ENCODE results near the gene AGBL1. TPM values are rescaled to one million over a fixed set of nuclear protein-coding genes. Genes with fewer than 3 reads are reported as not detected.

Gene AGBL1
- total and polyA plus RNA-seq, 2 donors (not counting 3 experiments of a cell fraction or from before 2014, with no cell fraction given), result not detected

DNA sequence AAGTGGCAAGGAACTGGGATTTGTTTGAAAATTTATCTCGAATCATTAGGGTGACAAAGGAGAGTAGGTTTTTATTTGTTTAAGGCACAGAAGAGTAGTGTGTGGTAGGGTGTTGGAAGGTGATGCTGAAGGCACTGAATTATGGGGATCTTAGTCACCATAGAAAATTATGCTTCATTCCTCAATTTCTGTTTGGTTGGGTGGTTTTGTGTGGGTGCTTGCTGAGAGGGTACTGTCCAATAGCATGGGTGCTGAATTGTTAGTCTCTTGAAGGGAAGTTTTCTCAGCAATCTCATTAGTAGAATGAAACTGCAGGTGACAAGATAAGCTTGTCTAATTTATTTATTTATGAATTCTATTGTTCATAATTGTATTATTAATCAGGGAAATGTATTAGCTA lies 610.9 kb downstream of the AGBL1 start:
- Histone ChIP-seq H3K4me1 (ENCODE audit: control insufficient read depth, extremely low read depth, insufficient read depth, low read length) (no peaks in the 10 kb centered on the region), H4K20me1 (replicated peaks; ENCODE audit: control insufficient read depth, extremely low read depth, insufficient read depth, low read length) (no peaks in the 10 kb centered on the region), H3K9me1 (replicated peaks; ENCODE audit: control insufficient read depth, extremely low read depth, insufficient read depth, low read length) (no peaks in the 10 kb centered on the region), H3K4me3 (replicated peaks in 1 of 3; ENCODE audit: insufficient read depth in 1 of 3, low read depth in 1 of 3, low read length in 3 of 3) (no peak overlapping the region), H3K36me3 (ENCODE audit: control insufficient read depth in 2 of 2, extremely low read depth in 1 of 2, insufficient read depth in 2 of 2, low read length in 2 of 2) (no peaks in the 10 kb centered on the region), H3K27ac (ENCODE audit: insufficient read depth, low read depth, low read length) (no peak overlapping the region), H2AFZ (ENCODE audit: low read depth, low read length) (no peak overlapping the region), H3K79me2 (ENCODE audit: control insufficient read depth, insufficient read depth, low read length) (no peaks in the 10 kb centered on the region), H3K27me3 (ENCODE audit: control insufficient read depth in 2 of 2, insufficient read depth in 2 of 2, low read length in 2 of 2) (no peaks in the 10 kb centered on the region), H3K9ac (replicated peaks; ENCODE audit: extremely low read depth, insufficient read depth, low read length) (no peak overlapping the region), H3K4me2 (ENCODE audit: insufficient read depth, low read length) (no peak overlapping the region), H3K9me3 (replicated peaks; ENCODE audit: control insufficient read depth, insufficient read depth, low read length) (no peaks in the 10 kb centered on the region)
- no peak for TF ChIP-seq FOS (IDR thresholded peaks at IDR 0.05; ENCODE audit: borderline replicate concordance, insufficient read depth, low read length)
- TF ChIP-seq CTCF (IDR thresholded peaks at IDR 0.05; ENCODE audit: extremely low read depth in 1 of 2, insufficient read depth in 1 of 2, low read depth in 1 of 2, low read length in 2 of 2), result no peak
- TF ChIP-seq MYC (IDR thresholded peaks at IDR 0.05; ENCODE audit: low read depth, low read length), result no peak
- no peak for TF ChIP-seq POLR2A (IDR thresholded peaks at IDR 0.05; ENCODE audit: low read depth, low read length)
- TF ChIP-seq GATA2 (IDR thresholded peaks at IDR 0.05; ENCODE audit: insufficient read depth, insufficient read length, low read depth, low read length), result no peak
- TF ChIP-seq JUN (IDR thresholded peaks at IDR 0.05; ENCODE audit: borderline replicate concordance, insufficient read depth, insufficient read length, low read depth), result no peak
- no peak for TF ChIP-seq EZH2 (IDR thresholded peaks at IDR 0.05; ENCODE audit: borderline replicate concordance, low read depth, low read length, severe bottlenecking)
- no peak for TF ChIP-seq POLR2AphosphoS5 (IDR thresholded peaks at IDR 0.05; ENCODE audit: insufficient read depth, low read depth, low read length)
- TF ChIP-seq MAX (IDR thresholded peaks at IDR 0.05; ENCODE audit: insufficient read depth, insufficient read length), result no peak
- POLR2A ChIA-PET, result no interaction called here
- intact Hi-C loops (cut with micrococcal nuclease), result no loop called here
- DNase-seq (ENCODE audit: low read depth, low spot score) (no peak), FAIRE-seq (no peak)
- BruUV-seq (replicated peaks), result no TSS peak
- CTCF ChIA-PET, result no interaction called here
- dilution Hi-C loops (cut with MboI; ENCODE audit: extremely low pct_ligation_motif_present, low sequenced_read_pairs), result no loop called here

Measured in endothelial cell of umbilical vein (primary cell).